Heart right ventricle (tissue), 12 donors: ENCODE measurements around the gene GSE1. TPM values are rescaled to one million over a fixed set of nuclear protein-coding genes. Genes with fewer than 3 reads are reported as not detected.

ENCODE experiments used
- polyA plus RNA-seq, 2 donors: library from polyadenylated mRNA; stranded (reverse); fragments of 200-250 nt; gene quantifications; one replicate each; pipeline ENCODE4 v1.2.3, GENCODE V29; 2013
- total RNA-seq, 10 donors: library from RNA; stranded (reverse); fragmentation: NEBNext Ultra II Directional in 3 of 10; extraction: Animal tissue kit (Norgen Biotek cat#: 25700) in 3 of 10; gene quantifications; one replicate each; pipeline versions ENCODE4 v1.2.1 to v1.2.4, GENCODE V29; 2021 to 2023
- donor health status: ischemic (EF 13 %, LVEDD 7.1; RV severe dilation, severe dysfunction).
- donor health status: healthy with polysubstance abuse.
- donor health status: DM: no; HTN: yes; CAD: no.
- donor health status: DM: no; HTN: no; CAD: no.
- donor health status: ischemic (EF 25% LVEDD 6.9; RV normal size, moderate dysfunction).
- donor health status: ischemic (EF 25% LVEDD 5.7; RV mildly dilated, moderate dysfunction).
- donor health status: healthy.
- donor health status: nonischemic (EF 11% LVEDD 7.7; RV severe dilation, severe dysfunction).
- donor health status: DM: yes; HTN: yes; CAD: no.
- donor health status: PGD.
- donor health status: ischemic (EF 29% LVEDD 5.4; RV normal size, mild dysfunction).
- donor health status: nonischemic (EF 23%, LVEDD 6.1; RV moderate dilation, normal function).

Gene GSE1
- total and polyA plus RNA-seq, 12 donors = 15.6 to 53.2 (median 32.6) TPM

Other genes starting within 250 kb of the GSE1 start
- gene GINS2, start 75.6 kb downstream of the GSE1 start, total RNA-seq = 1 to 10 TPM in 2 of 10 donors, under 1 TPM in 8; 0.20 to 2.8 (median 0.80) TPM
- under 1 TPM; 0.22 to 0.51 TPM for gene GINS2, start 75.6 kb downstream of the GSE1 start, polyA plus RNA-seq
- 1 to 10 TPM in 8 of 10 donors, under 1 TPM in 2; 0.56 to 6.5 (median 1.2) TPM for gene C16orf74, start 137.8 kb downstream of the GSE1 start, total RNA-seq
- 1 to 10 TPM in 1 of 2 donors, under 1 TPM in 1; 0.87 to 4.4 TPM for gene C16orf74, start 137.8 kb downstream of the GSE1 start, polyA plus RNA-seq
- gene EMC8, start 186.2 kb downstream of the GSE1 start, total RNA-seq = 10 to 100 TPM; 17.8 to 29.0 (median 26.1) TPM
- 10 to 100 TPM in 1 of 2 donors, 1 to 10 TPM in 1; 6.2 to 23.1 TPM for gene EMC8, start 186.2 kb downstream of the GSE1 start, polyA plus RNA-seq
- gene COX4I1, start 186.4 kb downstream of the GSE1 start, total RNA-seq = 1,000 to 10,000 TPM; 1,221 to 2,099 (median 1,899) TPM
- gene COX4I1, start 186.4 kb downstream of the GSE1 start, polyA plus RNA-seq = 1,000 to 10,000 TPM; 2,661 to 4,942 TPM